OCI-LY1 (cell line): ENCODE measurements around the gene KCNIP4.

ENCODE experiments used
- H2AFZ ChIP-seq: fragments of 200-600 bp; sonication (generic), shearing (Covaris generic); 2 replicates; pipeline ENCODE4 v1.6.0; 2014; ENCODE audit warnings: antibody characterized with exemption, mild to moderate bottlenecking, low read length
- H3F3A ChIP-seq: fragments of 200-600 bp; sonication (generic), shearing (Covaris generic); 2 replicates; pipeline ENCODE4 v1.6.0; 2014; ENCODE audit warnings: mild to moderate bottlenecking, antibody characterized with exemption, low read length, moderate library complexity; ENCODE audit not compliant: insufficient read depth
- H3K27ac ChIP-seq: fragments of 200-600 bp; sonication (generic); 2 replicates; pipeline ENCODE4 v1.5.1; 2014; ENCODE audit warnings: low read length, mixed run types, mild to moderate bottlenecking, low read depth; ENCODE audit not compliant: poor library complexity, severe bottlenecking
- H3K27me3 ChIP-seq: fragments of 200-600 bp; sonication (generic); 2 replicates; pipeline ENCODE4 v1.6.0; 2014; ENCODE audit warnings: antibody characterized with exemption, mild to moderate bottlenecking, low read length, moderate library complexity; ENCODE audit not compliant: insufficient read depth
- H3K36me3 ChIP-seq: fragments of 200-600 bp; sonication (generic); 2 replicates; pipeline ENCODE4 v1.6.1; 2014; ENCODE audit warnings: mild to moderate bottlenecking, antibody characterized with exemption, low read length, moderate library complexity, mixed read lengths; ENCODE audit not compliant: insufficient read depth
- H3K4me1 ChIP-seq: fragments of 200-600 bp; sonication (generic); 2 replicates; pipeline ENCODE4 v1.5.1; 2014; ENCODE audit warnings: mild to moderate bottlenecking, low read length, moderate library complexity; ENCODE audit not compliant: insufficient read depth, severe bottlenecking
- H3K4me2 ChIP-seq: fragments of 200-600 bp; sonication (generic), shearing (Covaris generic); 2 replicates; pipeline ENCODE4 v1.6.1; 2014; ENCODE audit warnings: low read length
- H3K4me3 ChIP-seq: fragments of 200-600 bp; sonication (generic); 2 replicates; pipeline ENCODE4 v1.5.1; 2014; ENCODE audit warnings: low read length, low read depth, mild to moderate bottlenecking, mixed read lengths; ENCODE audit not compliant: poor library complexity, severe bottlenecking
- H3K79me2 ChIP-seq: fragments of 200-600 bp; shearing (Covaris generic); 2 replicates; pipeline ENCODE4 v1.6.1; 2016; ENCODE audit warnings: mixed run types, low read length, mixed read lengths; ENCODE audit not compliant: insufficient read depth
- H3K9ac ChIP-seq: fragments of 200-600 bp; sonication (generic), shearing (Covaris generic); 2 replicates; pipeline ENCODE4 v1.6.1; 2014; ENCODE audit warnings: mild to moderate bottlenecking, low read length, mixed read lengths
- H3K9me2 ChIP-seq: fragments of 200-600 bp; sonication (generic), shearing (Covaris generic); 2 replicates; pipeline ENCODE4 v1.6.1; 2014; ENCODE audit warnings: low read depth, mild to moderate bottlenecking, low read length, mixed read lengths
- H3K9me3 ChIP-seq: fragments of 200-600 bp; shearing (Covaris generic); 2 replicates; pipeline ENCODE4 v1.6.1; 2014; ENCODE audit warnings: low read length, mixed read lengths
- H4K20me1 ChIP-seq: fragments of 200-600 bp; sonication (generic), shearing (Covaris generic); 2 replicates; pipeline ENCODE4 v1.6.0; 2016; ENCODE audit warnings: mild to moderate bottlenecking, low read length; ENCODE audit not compliant: insufficient read depth
- CTCF ChIP-seq: fragments of 200-600 bp; sonication (generic), shearing (Covaris generic); IDR thresholded peaks from 2 replicates; pipeline ENCODE4 v1.5.1; 2017; ENCODE audit warnings: mild to moderate bottlenecking, antibody characterized with exemption, low read length, moderate library complexity, mixed read lengths
- EZH2 ChIP-seq: fragments of 200-600 bp; sonication (generic), shearing (Covaris generic); IDR thresholded peaks from 2 replicates; pipeline ENCODE4 v1.8.0; 2017; ENCODE audit warnings: borderline replicate concordance, mixed run types, mild to moderate bottlenecking, antibody characterized with exemption, low read length, moderate library complexity, mixed read lengths

KCNIP4 gene

GRCh38 chr4:21177092-21177491 is 771.5 kb downstream of the KCNIP4 start:
- no peak for TF ChIP-seq EZH2
- no peak for TF ChIP-seq CTCF

DNA sequence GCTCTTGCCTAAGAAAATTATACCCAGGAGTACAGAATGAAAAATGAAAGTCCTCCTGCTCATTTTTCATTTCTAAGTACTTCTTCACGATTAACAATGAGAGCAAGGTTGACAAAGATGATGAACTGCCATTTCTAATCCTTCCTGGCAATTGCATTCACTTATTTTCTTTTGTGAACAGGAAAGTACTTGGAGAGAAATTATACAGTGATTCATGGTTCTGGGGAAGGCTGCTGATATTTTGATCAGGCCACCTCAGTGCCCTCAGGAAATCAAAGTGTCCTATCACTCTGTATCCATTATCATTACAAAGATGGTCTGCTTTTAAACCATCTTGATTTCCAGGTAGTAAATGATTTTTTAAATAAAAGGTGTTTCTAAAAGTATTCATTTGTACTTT is 780.9 kb downstream of the KCNIP4 start:
- Histone ChIP-seq H3K27ac (no peak overlapping the region), H3K4me3 (no peak overlapping the region), H3F3A (no peaks in the 10 kb centered on the region), H3K4me2 (no peak overlapping the region), H3K9me2 (no peaks in the 10 kb centered on the region), H3K9ac (no peak overlapping the region), H3K79me2 (no peaks in the 10 kb centered on the region), H3K27me3 (no peaks in the 10 kb centered on the region), H3K9me3 (no peaks in the 10 kb centered on the region), H3K36me3 (no peaks in the 10 kb centered on the region), H2AFZ (no peak overlapping the region), H4K20me1 (no peaks in the 10 kb centered on the region), H3K4me1 (no peaks in the 10 kb centered on the region)
- no peak for TF ChIP-seq CTCF
- no peak for TF ChIP-seq EZH2

More at GRCh38 chr4:21177092-21177491, 771.5 kb downstream of the KCNIP4 start:
- no peak overlapping the region for H2AFZ ChIP-seq
- H3K79me2 ChIP-seq, result no peaks in the 10 kb centered on the region
- H3K4me1 ChIP-seq, result no peaks in the 10 kb centered on the region
- no peak overlapping the region for H3K27ac ChIP-seq
- H3K4me3 ChIP-seq, result no peak overlapping the region
- no peaks in the 10 kb centered on the region for H4K20me1 ChIP-seq
- no peaks in the 10 kb centered on the region for H3K27me3 ChIP-seq
- H3F3A ChIP-seq, result no peaks in the 10 kb centered on the region
- H3K36me3 ChIP-seq, result no peaks in the 10 kb centered on the region
- no peak overlapping the region for H3K4me2 ChIP-seq
- no peak overlapping the region for H3K9ac ChIP-seq
- H3K9me2 ChIP-seq, result no peaks in the 10 kb centered on the region
- H3K9me3 ChIP-seq, result no peaks in the 10 kb centered on the region

- H3K9me2 ChIP-seq, result no peaks in the 10 kb centered on the region
- no peaks in the 10 kb centered on the region for H3F3A ChIP-seq
- no peak overlapping the region for H3K4me3 ChIP-seq
- H3K9ac ChIP-seq, result no peak overlapping the region
- H4K20me1 ChIP-seq, result no peaks in the 10 kb centered on the region
- H2AFZ ChIP-seq, result no peak overlapping the region
- no peak overlapping the region for H3K4me2 ChIP-seq
- H3K27me3 ChIP-seq, result no peaks in the 10 kb centered on the region
- TF ChIP-seq EZH2 (no peak), CTCF (no peak)
- no peaks in the 10 kb centered on the region for H3K9me3 ChIP-seq
- no peaks in the 10 kb centered on the region for H3K79me2 ChIP-seq
- no peak overlapping the region for H3K27ac ChIP-seq
- H3K4me1 ChIP-seq, result no peaks in the 10 kb centered on the region
- no peaks in the 10 kb centered on the region for H3K36me3 ChIP-seq
Observed at GRCh38 chr4:21155367-21155766, 793.2 kb downstream of the KCNIP4 start.
